Esophagus squamous epithelium (tissue), 4 donors: ENCODE data around the gene ERC1.
"Not testable (repeated sequence)": the region's sequence is repeated elsewhere in the genome, so short reads cannot be mapped to it uniquely, and the experiment has no call there.

ENCODE experiments used
- POLR2A ChIP-seq, 4 donors: fragments of 450-650 bp; IDR thresholded peaks; one replicate each; pipeline ENCODE4 v1.6.1; 2017; ENCODE audit warnings: antibody characterized with exemption in 4 of 4, mild to moderate bottlenecking in 4 of 4, moderate library complexity in 3 of 4
- TF ChIP-seq, protein P1 (sequence below), 6 experiments: fragments of 450-650 bp in 4 of 6; fragments of 200-600 bp in 2 of 6; sonication (generic) in 2 of 6; IDR thresholded peaks; one replicate each; pipeline ENCODE4 v1.5.1; 2016 to 2019; ENCODE audit warnings: antibody characterized with exemption in 6 of 6, mild to moderate bottlenecking in 4 of 6, moderate library complexity in 4 of 6

DNA sequence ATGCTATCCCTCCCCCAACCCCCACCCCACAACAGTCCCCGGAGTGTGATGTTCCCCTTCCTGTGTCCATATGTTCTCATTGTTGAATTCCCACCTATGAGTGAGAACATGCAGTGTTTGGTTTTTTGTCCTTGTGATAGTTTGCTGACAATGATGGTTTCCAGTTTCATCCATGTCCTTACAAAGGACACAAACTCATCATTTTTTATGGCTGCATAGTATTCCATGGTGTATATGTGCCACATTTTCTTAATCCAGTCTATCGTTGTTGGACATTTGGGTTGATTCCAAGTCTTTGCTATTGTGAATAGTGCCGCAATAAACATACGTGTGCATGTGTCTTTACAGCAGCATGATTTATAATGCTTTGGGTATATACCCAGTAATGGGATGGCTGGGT, 155.7 kb downstream of the ERC1 start:
- TF ChIP-seq, protein P1, sequence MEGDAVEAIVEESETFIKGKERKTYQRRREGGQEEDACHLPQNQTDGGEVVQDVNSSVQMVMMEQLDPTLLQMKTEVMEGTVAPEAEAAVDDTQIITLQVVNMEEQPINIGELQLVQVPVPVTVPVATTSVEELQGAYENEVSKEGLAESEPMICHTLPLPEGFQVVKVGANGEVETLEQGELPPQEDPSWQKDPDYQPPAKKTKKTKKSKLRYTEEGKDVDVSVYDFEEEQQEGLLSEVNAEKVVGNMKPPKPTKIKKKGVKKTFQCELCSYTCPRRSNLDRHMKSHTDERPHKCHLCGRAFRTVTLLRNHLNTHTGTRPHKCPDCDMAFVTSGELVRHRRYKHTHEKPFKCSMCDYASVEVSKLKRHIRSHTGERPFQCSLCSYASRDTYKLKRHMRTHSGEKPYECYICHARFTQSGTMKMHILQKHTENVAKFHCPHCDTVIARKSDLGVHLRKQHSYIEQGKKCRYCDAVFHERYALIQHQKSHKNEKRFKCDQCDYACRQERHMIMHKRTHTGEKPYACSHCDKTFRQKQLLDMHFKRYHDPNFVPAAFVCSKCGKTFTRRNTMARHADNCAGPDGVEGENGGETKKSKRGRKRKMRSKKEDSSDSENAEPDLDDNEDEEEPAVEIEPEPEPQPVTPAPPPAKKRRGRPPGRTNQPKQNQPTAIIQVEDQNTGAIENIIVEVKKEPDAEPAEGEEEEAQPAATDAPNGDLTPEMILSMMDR (IDR thresholded peaks at IDR 0.05) = not testable (repeated sequence)
- not testable (repeated sequence) for TF ChIP-seq POLR2A (IDR thresholded peaks at IDR 0.05)
